B cell (primary cell): ENCODE measurements around the gene CLRN1. TPM values are rescaled to one million over a fixed set of nuclear protein-coding genes. Genes with fewer than 3 reads are reported as not detected.

Experiments used
- ATAC-seq: fragments of 200-7000 bp; cut with Tn5 transposase; one replicate; pipeline ENCODE4 v1.10.0; 2021; ENCODE audit warnings: low read depth, mild to moderate bottlenecking, moderate number of reproducible peaks, moderate library complexity
- CTCF ChIA-PET: fragments of 350-600 bp; sonication (Branson Sonifier 250); formaldehyde crosslinking; loops from one replicate; lab custom pipeline; 2021; ENCODE audit warnings: antibody characterized with exemption, inconsistent platforms; lab: Charles Lee
- POLR2A ChIA-PET: fragments of 350-600 bp; sonication (Branson Sonifier 250); formaldehyde crosslinking; loops from one replicate; lab custom pipeline; 2021; ENCODE audit warnings: antibody characterized with exemption; lab: Charles Lee
- DNase-seq: peaks from one replicate; pipeline ENCODE4 v3.0.0; 2013
- H2AFZ ChIP-seq: 2 replicates; pipeline ENCODE4 v1.6.1; 2012; ENCODE audit warnings: mild to moderate bottlenecking, low read depth, low read length; ENCODE audit not compliant: insufficient read depth, poor library complexity, severe bottlenecking
- H3K27ac ChIP-seq, 2 donors: 1 replicate in 1 of 2; 2 replicates in 1 of 2; pipeline ENCODE4 v1.5.1; 2012 to 2013; ENCODE audit warnings: low read length in 2 of 2, mild to moderate bottlenecking in 2 of 2, moderate library complexity in 1 of 2
- H3K27me3 ChIP-seq, 4 experiments: fragments of 200-600 bp in 1 of 4; sonication (generic) in 1 of 4; replicated peaks in 1 of 4; 1 replicate in 2 of 4; 2 replicates in 2 of 4; pipeline versions ENCODE4 v1.6.1 to v1.7.0; 2013 to 2016; ENCODE audit warnings: low read length in 3 of 4, mild to moderate bottlenecking in 2 of 4, mixed read lengths in 1 of 4, moderate library complexity in 1 of 4; ENCODE audit not compliant: insufficient read depth in 4 of 4, control insufficient read depth in 3 of 4; ENCODE audit errors: control extremely low read depth in 1 of 4
- H3K36me3 ChIP-seq, 2 experiments: replicated peaks in 1 of 2; 1 replicate in 1 of 2; 2 replicates in 1 of 2; pipeline versions ENCODE4 v1.6.1 to v1.7.1; 2013; ENCODE audit warnings: low read length in 1 of 2; ENCODE audit not compliant: insufficient read depth in 2 of 2, control insufficient read depth in 1 of 2; ENCODE audit errors: control extremely low read depth in 1 of 2, extremely low read depth in 1 of 2
- H3K4me1 ChIP-seq, 2 donors: fragments of 200-600 bp in 1 of 2; sonication (generic) in 1 of 2; 1 replicate in 1 of 2; 2 replicates in 1 of 2; pipeline versions ENCODE4 v1.5.1 to v1.6.1; 2013 to 2017; ENCODE audit warnings: low read length in 2 of 2; ENCODE audit not compliant: control insufficient read depth in 2 of 2, insufficient read depth in 2 of 2
- H3K4me2 ChIP-seq: replicated peaks from 2 replicates; pipeline ENCODE3; 2012; ENCODE audit warnings: mild to moderate bottlenecking, low read depth, low read length; ENCODE audit not compliant: poor library complexity, severe bottlenecking
- H3K4me3 ChIP-seq, 5 experiments: fragments of 200-600 bp in 1 of 5; sonication (generic) in 1 of 5; 1 replicate in 3 of 5; 2 replicates in 2 of 5; pipeline versions ENCODE4 v1.5.1 to v1.7.0; 2011 to 2016; ENCODE audit warnings: low read length in 4 of 5, mild to moderate bottlenecking in 4 of 5, low read depth in 2 of 5, control low read depth in 1 of 5, moderate library complexity in 1 of 5; ENCODE audit not compliant: insufficient read depth in 1 of 5; ENCODE audit errors: control extremely low read depth in 1 of 5, extremely low read depth in 1 of 5
- H3K79me2 ChIP-seq: fragments of 200-600 bp; sonication (generic); one replicate; pipeline ENCODE4 v1.6.0; 2016; ENCODE audit warnings: low read length; ENCODE audit not compliant: control insufficient read depth, insufficient read depth
- H3K9ac ChIP-seq: fragments of 200-600 bp; sonication (generic); 2 replicates; pipeline ENCODE4 v1.6.1; 2017; ENCODE audit warnings: mild to moderate bottlenecking, low read length, moderate library complexity
- H3K9me3 ChIP-seq, 3 donors: one replicate each; pipeline versions ENCODE4 v1.6.1 to v1.7.1; 2013; ENCODE audit warnings: low read length in 2 of 3; ENCODE audit not compliant: control insufficient read depth in 2 of 3, insufficient read depth in 1 of 3; ENCODE audit errors: control extremely low read depth in 1 of 3
- H4K20me1 ChIP-seq: 2 replicates; pipeline ENCODE4 v1.6.0; 2012; ENCODE audit warnings: mild to moderate bottlenecking, low read length; ENCODE audit not compliant: insufficient read depth, control insufficient read depth, poor library complexity, severe bottlenecking
- H3K27ac Mint-ChIP-seq: one replicate; pipeline ENCODE4 v1.8.0; 2021; ENCODE audit warnings: mixed read lengths
- H3K27me3 Mint-ChIP-seq: one replicate; pipeline ENCODE4 v1.8.0; 2021; ENCODE audit warnings: mixed read lengths
- H3K4me1 Mint-ChIP-seq: one replicate; pipeline ENCODE4 v1.8.0; 2021; ENCODE audit warnings: mixed read lengths
- H3K4me3 Mint-ChIP-seq: one replicate; pipeline ENCODE4 v1.8.0; 2021; ENCODE audit warnings: mixed read lengths
- H3K9me3 Mint-ChIP-seq: one replicate; pipeline ENCODE4 v1.8.0; 2022; ENCODE audit warnings: mixed read lengths; ENCODE audit not compliant: insufficient read depth
- EZH2 ChIP-seq: IDR thresholded peaks from 2 replicates; pipeline ENCODE4 v1.6.1; 2012; ENCODE audit warnings: borderline replicate concordance, low read depth, mild to moderate bottlenecking, moderate library complexity, low read length; ENCODE audit not compliant: insufficient read depth, poor library complexity, severe bottlenecking
- WGBS: methylation state at CpG from one replicate; pipeline ENCODE4 v1.1.5; 2013; ENCODE audit warnings: missing lambda C conversion rate; ENCODE audit not compliant: insufficient coverage; 5-methylcytosine and 5-hydroxymethylcytosine counted together
- intact Hi-C: fragments of 100-400 bp; cut with micrococcal nuclease; formaldehyde crosslinking; loops from one replicate; pipeline ENCODE4 v1.10.0; 2022
- polyA plus RNA-seq: library from polyadenylated mRNA; depleted of rRNA; stranded (reverse); fragments of >200 nt; gene quantifications from 2 replicates; pipeline ENCODE4 v1.2.3, GENCODE V29; 2012
- total RNA-seq, 2 donors: library from RNA; stranded (reverse); fragments of 120-200 nt in 1 of 2; gene quantifications; 1 replicate in 1 of 2; 2 replicates in 1 of 2; pipeline versions ENCODE4 v1.2.3 to v1.2.4, GENCODE V29; 2013 to 2022
- TF ChIP-seq, protein P1 (sequence below): fragments of 200-600 bp; IDR thresholded peaks from one replicate; pipeline ENCODE4 v1.8.0; 2022; ENCODE audit warnings: antibody characterized with exemption, mild to moderate bottlenecking

The CLRN1 gene
- total and polyA plus RNA-seq, 2 donors (not counting 1 experiment from before 2014, with no cell fraction given) = not detected

DNA sequence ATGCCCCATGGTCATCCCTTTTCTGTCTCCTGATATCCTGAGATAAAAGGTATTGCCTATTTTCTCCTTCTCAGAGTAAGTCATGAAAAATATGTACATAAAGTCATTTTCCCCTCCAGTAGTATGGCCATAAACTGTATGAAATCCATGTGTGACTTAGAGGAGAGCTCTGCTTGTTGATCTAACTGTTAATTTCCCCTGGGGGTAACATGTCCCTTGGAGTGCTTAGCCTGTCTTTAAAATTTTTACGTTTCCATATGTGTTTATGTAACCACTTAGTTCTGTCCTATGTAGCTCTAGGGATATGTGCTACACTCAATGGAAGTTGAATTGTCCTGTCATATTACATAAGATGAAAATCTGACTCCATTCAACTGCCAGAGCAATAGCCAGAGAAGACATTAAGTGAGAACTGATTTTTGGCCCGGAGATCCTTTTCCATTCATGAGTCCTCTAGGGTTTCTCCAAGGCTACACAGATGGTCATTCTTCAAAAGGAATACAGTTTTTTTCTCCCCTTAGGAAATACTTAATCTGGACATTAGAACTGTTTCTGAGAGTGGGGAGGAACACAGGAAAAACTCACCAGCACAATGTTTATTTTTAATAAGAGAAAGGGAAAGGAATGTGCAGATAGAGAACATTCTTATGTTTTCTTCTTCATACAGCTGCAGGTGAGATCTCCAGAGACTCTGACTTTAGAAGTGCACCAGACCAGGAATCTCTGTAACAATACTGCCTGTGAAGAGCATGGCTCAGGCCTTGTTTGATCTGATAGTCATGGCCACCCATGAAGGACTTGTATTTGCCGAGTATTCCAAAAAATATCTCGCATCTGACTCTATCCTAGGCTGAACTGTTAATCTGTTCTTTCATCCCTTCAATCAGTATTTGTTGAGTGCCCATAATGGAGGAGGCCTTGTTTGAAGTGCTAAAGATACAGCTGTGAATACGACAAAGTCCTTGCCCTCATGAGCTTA lies 29.8 kb upstream of the CLRN1 start:
- no peak overlapping the region for H3K4me3 Mint-ChIP-seq
- WGBS = 100% methylated on average over 1 of the region's 5 CpGs
- Histone ChIP-seq H3K36me3 (no peaks in the 10 kb centered on the region), H3K4me1 (no peaks in the 10 kb centered on the region), H2AFZ (no peak overlapping the region), H3K9me3 (no peaks in the 10 kb centered on the region), H3K9ac (no peak overlapping the region), H3K27ac (no peak overlapping the region), H3K27me3 (no peaks in the 10 kb centered on the region), H3K79me2 (no peaks in the 10 kb centered on the region), H4K20me1 (no peaks in the 10 kb centered on the region), H3K4me2 (no peak overlapping the region), H3K4me3 (no peak overlapping the region)
- H3K27ac Mint-ChIP-seq = no peak overlapping the region
- POLR2A ChIA-PET = no interaction called here
- TF ChIP-seq EZH2 = no peak
- TF ChIP-seq, protein P1, sequence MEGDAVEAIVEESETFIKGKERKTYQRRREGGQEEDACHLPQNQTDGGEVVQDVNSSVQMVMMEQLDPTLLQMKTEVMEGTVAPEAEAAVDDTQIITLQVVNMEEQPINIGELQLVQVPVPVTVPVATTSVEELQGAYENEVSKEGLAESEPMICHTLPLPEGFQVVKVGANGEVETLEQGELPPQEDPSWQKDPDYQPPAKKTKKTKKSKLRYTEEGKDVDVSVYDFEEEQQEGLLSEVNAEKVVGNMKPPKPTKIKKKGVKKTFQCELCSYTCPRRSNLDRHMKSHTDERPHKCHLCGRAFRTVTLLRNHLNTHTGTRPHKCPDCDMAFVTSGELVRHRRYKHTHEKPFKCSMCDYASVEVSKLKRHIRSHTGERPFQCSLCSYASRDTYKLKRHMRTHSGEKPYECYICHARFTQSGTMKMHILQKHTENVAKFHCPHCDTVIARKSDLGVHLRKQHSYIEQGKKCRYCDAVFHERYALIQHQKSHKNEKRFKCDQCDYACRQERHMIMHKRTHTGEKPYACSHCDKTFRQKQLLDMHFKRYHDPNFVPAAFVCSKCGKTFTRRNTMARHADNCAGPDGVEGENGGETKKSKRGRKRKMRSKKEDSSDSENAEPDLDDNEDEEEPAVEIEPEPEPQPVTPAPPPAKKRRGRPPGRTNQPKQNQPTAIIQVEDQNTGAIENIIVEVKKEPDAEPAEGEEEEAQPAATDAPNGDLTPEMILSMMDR = no peak
- peaks cover 2% of the 10 kb centered on the region for H3K9me3 Mint-ChIP-seq
- CTCF ChIA-PET = no interaction called here
- DNase-seq (no peak), ATAC-seq (no peak)
- H3K27me3 Mint-ChIP-seq = peaks cover 11% of the 10 kb centered on the region
- intact Hi-C loops = no loop called here
- H3K4me1 Mint-ChIP-seq = no peaks in the 10 kb centered on the region

DNA sequence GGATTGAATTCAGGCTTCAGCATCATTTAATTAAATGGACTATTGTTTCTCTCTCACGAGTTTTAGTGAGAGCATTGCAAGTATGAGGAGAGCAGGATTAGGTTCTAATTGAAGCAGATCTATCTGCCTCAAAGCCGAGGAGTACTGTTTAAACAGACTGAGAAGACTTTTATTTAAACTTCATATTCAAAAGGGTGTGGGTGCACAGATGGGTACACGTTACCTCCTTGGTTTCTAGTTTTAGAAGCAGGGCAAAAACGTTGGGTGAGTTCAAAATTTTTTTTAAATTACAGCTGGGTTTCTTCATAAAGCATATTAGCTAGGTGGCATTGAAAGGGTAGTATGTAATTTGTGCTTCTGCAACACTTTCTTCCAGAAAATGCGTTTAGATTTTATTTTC lies 26.5 kb upstream of the CLRN1 start:
- Histone ChIP-seq H4K20me1 (no peaks in the 10 kb centered on the region), H3K9me3 (peaks cover 0 to 2% (median 0%) of the 10 kb centered on the region in 3 donors), H3K4me3 (no peak overlapping the region), H3K27ac (no peak overlapping the region), H3K4me2 (no peak overlapping the region), H2AFZ (no peak overlapping the region), H3K9ac (no peak overlapping the region), H3K36me3 (no peaks in the 10 kb centered on the region), H3K79me2 (no peaks in the 10 kb centered on the region), H3K4me1 (no peaks in the 10 kb centered on the region), H3K27me3 (no peaks in the 10 kb centered on the region)
- no CpG with 5 or more reads among the region's 5 CpGs for WGBS
- intact Hi-C loops = no loop called here
- H3K9me3 Mint-ChIP-seq = peaks cover 2% of the 10 kb centered on the region
- H3K27me3 Mint-ChIP-seq = peaks cover 4% of the 10 kb centered on the region
- no peak for TF ChIP-seq EZH2
- TF ChIP-seq, protein P1 = no peak
- CTCF ChIA-PET = no interaction called here
- H3K27ac Mint-ChIP-seq = no peak overlapping the region
- DNase-seq = no peak
- no peak overlapping the region for H3K4me3 Mint-ChIP-seq
- POLR2A ChIA-PET = no interaction called here
- H3K4me1 Mint-ChIP-seq = no peaks in the 10 kb centered on the region
- no peak for ATAC-seq
